Measurements from ENCODE around the gene ARMC8.

Gene ARMC8

DNA sequence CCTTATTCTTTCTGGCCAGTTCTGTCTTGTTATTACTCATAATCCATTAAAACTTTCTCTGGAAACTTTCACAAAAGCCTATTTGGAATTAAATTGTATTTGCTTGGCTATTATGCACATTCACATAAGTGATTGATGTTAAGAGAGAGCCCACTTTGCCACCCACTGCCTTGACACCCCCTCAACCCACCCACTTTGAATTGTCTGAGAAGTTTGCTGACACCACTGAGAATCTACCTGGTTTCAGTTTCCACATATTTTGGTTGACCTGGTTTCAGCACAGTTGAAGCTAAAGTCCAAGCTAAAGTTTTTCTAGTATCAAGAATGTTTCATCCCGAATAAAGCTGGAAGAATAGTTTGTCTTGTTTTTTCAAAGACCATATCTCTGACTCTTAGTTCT lies 70.9 kb downstream of the ARMC8 start:
- TF ChIP-seq, protein P1, sequence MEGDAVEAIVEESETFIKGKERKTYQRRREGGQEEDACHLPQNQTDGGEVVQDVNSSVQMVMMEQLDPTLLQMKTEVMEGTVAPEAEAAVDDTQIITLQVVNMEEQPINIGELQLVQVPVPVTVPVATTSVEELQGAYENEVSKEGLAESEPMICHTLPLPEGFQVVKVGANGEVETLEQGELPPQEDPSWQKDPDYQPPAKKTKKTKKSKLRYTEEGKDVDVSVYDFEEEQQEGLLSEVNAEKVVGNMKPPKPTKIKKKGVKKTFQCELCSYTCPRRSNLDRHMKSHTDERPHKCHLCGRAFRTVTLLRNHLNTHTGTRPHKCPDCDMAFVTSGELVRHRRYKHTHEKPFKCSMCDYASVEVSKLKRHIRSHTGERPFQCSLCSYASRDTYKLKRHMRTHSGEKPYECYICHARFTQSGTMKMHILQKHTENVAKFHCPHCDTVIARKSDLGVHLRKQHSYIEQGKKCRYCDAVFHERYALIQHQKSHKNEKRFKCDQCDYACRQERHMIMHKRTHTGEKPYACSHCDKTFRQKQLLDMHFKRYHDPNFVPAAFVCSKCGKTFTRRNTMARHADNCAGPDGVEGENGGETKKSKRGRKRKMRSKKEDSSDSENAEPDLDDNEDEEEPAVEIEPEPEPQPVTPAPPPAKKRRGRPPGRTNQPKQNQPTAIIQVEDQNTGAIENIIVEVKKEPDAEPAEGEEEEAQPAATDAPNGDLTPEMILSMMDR (IDR thresholded peaks at IDR 0.05; ENCODE audit: insufficient read depth, low read depth, low read length, missing control alignments): no peak
- no peak for DNase-seq (ENCODE audit: low read depth)
- H3K4me3 ChIP-seq (ENCODE audit: low read length): no peak overlapping the region

- TF ChIP-seq, protein P1 (IDR thresholded peaks at IDR 0.05; ENCODE audit: insufficient read depth, low read depth, low read length, missing control alignments): no peak
- no peak overlapping the region for H3K4me3 ChIP-seq (ENCODE audit: low read length)
- DNase-seq (ENCODE audit: low read depth): no peak
These were observed 72.0 kb downstream of the ARMC8 start for GRCh38 chr3:138259126-138259525.

GRCh38 chr3:138260611-138261010 lies 73.5 kb downstream of the ARMC8 start:
- DNase-seq (ENCODE audit: low read depth): no peak
- TF ChIP-seq, protein P1 (IDR thresholded peaks at IDR 0.05; ENCODE audit: insufficient read depth, low read depth, low read length, missing control alignments): no peak
- H3K4me3 ChIP-seq (ENCODE audit: low read length): no peak overlapping the region

- no peak overlapping the region for H3K4me3 ChIP-seq (ENCODE audit: low read length)
- DNase-seq (ENCODE audit: low read depth): no peak
- TF ChIP-seq, protein P1 (IDR thresholded peaks at IDR 0.05; ENCODE audit: insufficient read depth, low read depth, low read length, missing control alignments): peak; percentile 25
These were observed 76.0 kb downstream of the ARMC8 start for GRCh38 chr3:138263104-138263503.

- H3K4me3 ChIP-seq (ENCODE audit: low read length): no peak overlapping the region
- TF ChIP-seq, protein P1 (IDR thresholded peaks at IDR 0.05; ENCODE audit: insufficient read depth, low read depth, low read length, missing control alignments): no peak
- DNase-seq (ENCODE audit: low read depth): no peak
These were observed 78.6 kb downstream of the ARMC8 start for GRCh38 chr3:138265745-138266144.

- no peak for DNase-seq (ENCODE audit: low read depth)
- TF ChIP-seq, protein P1 (IDR thresholded peaks at IDR 0.05; ENCODE audit: insufficient read depth, low read depth, low read length, missing control alignments): no peak
- no peak overlapping the region for H3K4me3 ChIP-seq (ENCODE audit: low read length)
These were observed 80.0 kb downstream of the ARMC8 start for GRCh38 chr3:138267083-138267482.

DNA sequence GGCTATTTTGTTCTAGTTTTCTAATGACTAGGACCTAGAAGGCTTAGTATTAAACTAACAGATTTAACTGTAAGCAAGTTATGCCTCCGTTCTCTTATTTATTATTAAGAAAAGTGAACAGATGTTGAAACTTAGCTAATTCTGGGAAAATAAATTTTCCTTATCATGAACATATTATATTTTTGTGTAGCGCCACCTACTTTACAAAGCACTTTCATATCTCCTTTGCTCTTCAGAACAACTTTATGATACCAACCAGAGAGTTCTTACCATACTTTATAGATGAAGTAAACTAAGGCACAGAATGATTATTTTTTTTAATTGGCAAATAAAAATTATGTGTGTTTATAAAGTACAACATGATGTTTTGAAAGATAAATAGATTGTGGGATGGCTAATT lies 83.1 kb downstream of the ARMC8 start:
- no peak for DNase-seq (ENCODE audit: low read depth)
- H3K4me3 ChIP-seq (ENCODE audit: low read length): no peak overlapping the region
- TF ChIP-seq, protein P1 (IDR thresholded peaks at IDR 0.05; ENCODE audit: insufficient read depth, low read depth, low read length, missing control alignments): no peak

Measured in epithelial cell of esophagus (primary cell).